HUES48 (cell line): ENCODE measurements around the gene LTO1.
"Not testable (repeated sequence)": the region's sequence is repeated elsewhere in the genome, so short reads cannot be mapped to it uniquely, and the experiment has no call there.

Source experiments
- H3K27ac ChIP-seq: one replicate; pipeline ENCODE4 v1.7.0; 2013; ENCODE audit warnings: low read depth, low read length, inconsistent platforms
- H3K27me3 ChIP-seq: 2 replicates; pipeline ENCODE4 v1.6.1; 2013; ENCODE audit warnings: mild to moderate bottlenecking, low read length; ENCODE audit not compliant: control insufficient read depth, insufficient read depth
- H3K36me3 ChIP-seq: 2 replicates; pipeline ENCODE4 v1.6.1; 2013; ENCODE audit warnings: low read length; ENCODE audit not compliant: control insufficient read depth, insufficient read depth
- H3K4me1 ChIP-seq: 2 replicates; pipeline ENCODE4 v1.6.1; 2013; ENCODE audit warnings: mild to moderate bottlenecking, low read length; ENCODE audit not compliant: control insufficient read depth, insufficient read depth
- H3K4me3 ChIP-seq: 2 replicates; pipeline ENCODE4 v1.5.1; 2013; ENCODE audit warnings: mild to moderate bottlenecking, low read depth, low read length
- H3K9ac ChIP-seq: 2 replicates; pipeline ENCODE4 v1.6.1; 2013; ENCODE audit warnings: mild to moderate bottlenecking, low read depth, low read length, moderate library complexity
- H3K9me3 ChIP-seq: 2 replicates; pipeline ENCODE4 v1.6.1; 2013; ENCODE audit warnings: low read length; ENCODE audit not compliant: control insufficient read depth, insufficient read depth

LTO1 gene

DNA sequence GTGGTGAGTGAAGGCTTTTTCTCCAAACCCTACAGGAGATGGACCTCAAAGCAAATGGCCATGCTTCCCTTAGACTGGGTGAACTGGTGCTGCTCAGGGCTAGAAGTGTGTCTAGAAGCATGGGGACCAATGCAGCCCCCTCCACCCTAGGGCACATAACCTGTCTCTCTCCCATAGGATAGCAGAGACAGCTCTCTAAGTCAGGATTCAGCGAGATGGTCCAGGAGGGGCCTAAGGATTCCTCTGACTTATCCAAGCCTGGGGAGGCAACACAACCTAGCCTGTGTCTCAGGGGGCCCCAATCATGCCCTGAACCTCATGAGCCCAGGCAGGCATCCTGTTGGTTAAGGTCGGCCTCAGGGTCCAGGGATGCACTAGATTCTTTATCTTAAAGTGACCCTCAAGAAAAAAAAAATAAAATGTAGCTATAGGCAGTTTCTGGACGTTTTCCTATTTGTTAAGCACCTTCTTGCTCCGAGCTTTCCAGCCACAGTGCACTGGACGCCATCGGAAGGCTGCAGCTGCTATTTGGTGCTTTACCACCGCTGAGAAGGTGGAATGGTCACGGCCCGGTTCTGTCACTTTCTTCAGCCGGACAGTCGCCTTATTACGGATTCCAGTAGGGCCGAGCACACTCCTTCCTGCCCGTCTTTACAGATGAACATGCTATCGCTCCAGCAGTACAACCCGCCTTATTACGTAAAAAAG, 39.2 kb downstream of the LTO1 start:
- Histone ChIP-seq H3K9me3 (no peaks in the 10 kb centered on the region), H3K9ac (no peak overlapping the region), H3K27ac (no peak overlapping the region), H3K4me3 (peak overlapping the region; percentile 87), H3K27me3 (peaks cover 34% of the 10 kb centered on the region), H3K4me1 (0 out of 2 replicates have a peak, but pooled peaks cover 6% of the 10 kb centered on the region), H3K36me3 (no peaks in the 10 kb centered on the region)

DNA sequence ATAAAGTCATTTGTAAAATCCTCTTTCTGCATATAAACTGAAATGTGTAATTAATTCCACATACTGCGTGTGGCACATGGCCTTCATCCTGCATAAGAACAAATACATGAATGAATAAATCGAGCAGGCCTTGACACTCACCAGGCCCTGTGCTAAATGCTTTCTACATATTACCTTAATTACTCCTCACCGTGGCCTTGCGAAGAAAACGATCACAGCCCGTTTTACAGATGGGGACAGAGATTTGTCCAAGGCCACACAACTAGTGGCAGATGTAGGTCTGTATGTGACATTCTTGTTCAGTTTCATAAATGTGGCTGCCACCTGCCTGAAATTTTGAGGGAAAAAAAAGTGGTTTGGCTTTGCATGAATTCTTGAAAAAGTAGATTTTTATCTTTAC, 40.0 kb downstream of the LTO1 start:
- Histone ChIP-seq H3K9me3 (peaks cover 2% of the 10 kb centered on the region), H3K27ac (no peak overlapping the region), H3K36me3 (no peaks in the 10 kb centered on the region), H3K9ac (no peak overlapping the region), H3K4me1 (0 out of 2 replicates have a peak, but pooled peaks cover 6% of the 10 kb centered on the region), H3K4me3 (no peak overlapping the region), H3K27me3 (peaks cover 30% of the 10 kb centered on the region)

DNA sequence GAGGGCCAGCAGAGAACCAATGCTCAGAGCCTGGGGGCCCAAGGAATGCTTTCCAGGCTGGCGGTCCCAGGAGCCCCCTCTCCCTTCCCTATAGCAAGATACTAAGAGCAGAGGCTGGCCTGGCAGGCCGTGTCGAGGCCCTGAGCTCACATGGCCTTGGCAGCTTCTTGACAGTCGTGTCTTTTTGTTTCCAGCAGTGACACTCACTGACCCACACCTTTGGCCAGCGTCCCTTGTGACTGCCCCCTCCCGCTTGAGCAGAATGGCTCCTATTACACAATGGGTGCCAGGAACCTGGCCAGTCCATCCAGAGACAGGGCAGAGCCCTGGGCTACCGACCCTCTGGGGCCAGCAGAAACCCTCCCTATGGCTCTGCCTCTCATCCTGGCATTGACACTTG, 40.6 kb downstream of the LTO1 start:
- no peak overlapping the region for H3K4me3 ChIP-seq
- H3K36me3 ChIP-seq = no peaks in the 10 kb centered on the region
- H3K27me3 ChIP-seq = peaks cover 25% of the 10 kb centered on the region
- H3K9me3 ChIP-seq = peaks cover 8% of the 10 kb centered on the region
- H3K4me1 ChIP-seq = 0 out of 2 replicates have a peak, but pooled peaks cover 6% of the 10 kb centered on the region
- no peak overlapping the region for H3K9ac ChIP-seq
- no peak overlapping the region for H3K27ac ChIP-seq

DNA sequence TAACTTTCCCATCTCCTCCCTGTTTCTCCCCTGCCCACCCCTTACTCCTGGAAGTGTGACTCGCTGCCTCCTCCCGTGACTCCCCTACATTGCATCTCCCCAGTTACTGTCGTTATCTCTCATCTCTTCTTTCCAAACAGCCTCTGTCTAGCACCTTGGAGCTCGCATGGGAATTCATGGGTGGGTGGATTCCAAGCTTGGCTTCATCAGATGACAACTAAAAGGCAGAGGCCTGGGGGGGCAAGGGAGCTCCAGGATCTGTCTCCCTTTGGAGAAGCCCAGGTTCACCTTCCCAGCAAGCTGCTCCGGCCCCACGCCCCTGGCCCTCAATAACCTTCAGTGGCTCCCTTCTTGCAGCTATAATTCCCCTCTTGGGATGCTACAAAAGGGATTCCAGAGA, 41.1 kb downstream of the LTO1 start:
- Histone ChIP-seq H3K36me3 (no peaks in the 10 kb centered on the region), H3K27ac (no peak overlapping the region), H3K4me1 (0 out of 2 replicates have a peak, but pooled peaks cover 6% of the 10 kb centered on the region), H3K9me3 (peaks cover 10% of the 10 kb centered on the region), H3K4me3 (no peak overlapping the region), H3K27me3 (peaks cover 25% of the 10 kb centered on the region), H3K9ac (no peak overlapping the region)

DNA sequence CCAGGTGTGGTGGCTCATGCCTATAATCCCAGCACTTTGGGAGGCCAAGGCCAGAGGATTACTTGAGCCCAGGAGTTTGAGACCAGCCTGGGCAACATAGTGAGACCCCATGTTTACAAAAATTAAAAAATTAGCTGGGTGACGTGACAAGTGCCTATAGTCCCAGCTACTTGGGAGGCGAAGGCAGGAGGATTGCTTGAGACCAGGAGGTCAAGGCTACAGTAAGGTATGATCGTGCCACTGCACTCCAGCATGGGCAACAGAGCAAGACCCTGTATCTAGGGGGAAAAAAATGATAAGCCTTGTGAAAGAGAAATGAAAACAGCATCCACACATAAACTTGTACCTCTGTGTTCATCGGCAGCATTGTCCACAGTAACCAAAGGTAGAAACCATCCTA, 42.3 kb downstream of the LTO1 start:
- no peaks in the 10 kb centered on the region for H3K36me3 ChIP-seq
- H3K9me3 ChIP-seq = peaks cover 10% of the 10 kb centered on the region
- no peak overlapping the region for H3K9ac ChIP-seq
- H3K4me3 ChIP-seq = no peak overlapping the region
- H3K4me1 ChIP-seq = 0 out of 2 replicates have a peak, but pooled peaks cover 6% of the 10 kb centered on the region
- no peak overlapping the region for H3K27ac ChIP-seq
- peaks cover 25% of the 10 kb centered on the region for H3K27me3 ChIP-seq

DNA sequence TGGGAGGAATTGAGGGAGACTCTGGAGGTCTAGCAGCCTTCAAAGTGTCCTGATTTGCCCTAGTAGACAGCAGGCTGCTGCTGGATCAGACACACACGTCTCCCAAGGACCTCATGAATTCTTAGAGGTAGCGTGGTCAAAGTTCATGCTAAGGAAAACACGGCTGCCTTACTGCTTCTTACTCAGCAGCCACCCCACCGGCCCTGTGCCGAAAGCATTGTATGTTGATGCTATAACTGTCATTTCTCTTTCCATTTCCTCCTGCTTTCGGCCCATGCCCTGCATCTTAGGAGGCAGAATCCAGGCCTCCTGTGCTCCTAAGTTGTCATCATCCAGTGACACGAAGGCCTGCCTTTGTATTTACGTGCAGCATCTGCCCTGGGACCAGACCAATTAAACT, 44.7 kb downstream of the LTO1 start:
- Histone ChIP-seq H3K4me1 (no peaks in the 10 kb centered on the region), H3K36me3 (no peaks in the 10 kb centered on the region), H3K9ac (no peak overlapping the region), H3K4me3 (no peak overlapping the region), H3K9me3 (peaks cover 10% of the 10 kb centered on the region), H3K27me3 (peaks cover 3% of the 10 kb centered on the region; the same call in 1 of the 2 replicates), H3K27ac (no peak overlapping the region)

DNA sequence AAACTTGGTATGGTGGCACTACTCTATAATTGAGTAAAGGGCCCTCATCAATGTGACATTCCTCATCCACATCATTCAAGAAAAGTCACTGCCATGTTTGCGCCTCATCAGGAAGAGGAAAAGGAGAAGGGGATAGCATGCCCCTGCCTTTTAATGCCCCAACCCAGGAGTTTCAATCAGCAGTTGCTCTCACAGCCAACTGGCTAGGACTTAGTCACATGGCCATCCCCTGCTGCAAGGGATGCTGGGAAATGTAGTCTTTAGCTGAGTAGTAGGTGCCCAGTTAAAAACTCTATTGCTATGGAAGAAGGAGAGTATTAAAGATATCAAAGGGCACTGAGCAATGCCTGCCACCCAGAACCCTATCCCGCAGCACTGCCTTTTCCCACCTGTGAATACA, 45.1 kb downstream of the LTO1 start:
- no peak overlapping the region for H3K4me3 ChIP-seq
- H3K9ac ChIP-seq = no peak overlapping the region
- H3K27me3 ChIP-seq = no peaks in the 10 kb centered on the region; the same call in 1 of the 2 replicates
- peaks cover 10% of the 10 kb centered on the region for H3K9me3 ChIP-seq
- no peaks in the 10 kb centered on the region for H3K36me3 ChIP-seq
- no peaks in the 10 kb centered on the region for H3K4me1 ChIP-seq
- no peak overlapping the region for H3K27ac ChIP-seq

DNA sequence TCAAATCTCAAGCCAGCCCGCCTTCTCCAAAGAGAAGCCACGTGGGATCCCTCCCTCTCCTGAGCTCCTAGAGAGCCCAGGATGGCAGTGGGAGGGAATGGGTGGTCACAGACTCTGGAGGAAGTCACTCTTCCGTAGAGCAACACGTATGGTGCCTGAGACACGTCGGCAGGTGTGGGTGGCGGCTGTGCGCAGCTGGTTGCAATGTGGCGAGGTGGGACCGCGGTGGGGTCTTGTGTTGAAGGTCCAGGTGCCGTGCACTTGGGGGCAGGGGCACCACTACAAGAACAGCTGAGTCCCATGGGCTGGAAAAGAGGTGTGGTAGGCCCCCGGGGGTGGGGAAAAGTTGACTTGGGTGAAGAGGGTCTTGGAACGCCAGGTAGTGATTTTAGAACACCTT, 47.6 kb downstream of the LTO1 start:
- H3K4me3 ChIP-seq = no peak overlapping the region
- no peaks in the 10 kb centered on the region for H3K27me3 ChIP-seq
- H3K4me1 ChIP-seq = no peaks in the 10 kb centered on the region

DNA sequence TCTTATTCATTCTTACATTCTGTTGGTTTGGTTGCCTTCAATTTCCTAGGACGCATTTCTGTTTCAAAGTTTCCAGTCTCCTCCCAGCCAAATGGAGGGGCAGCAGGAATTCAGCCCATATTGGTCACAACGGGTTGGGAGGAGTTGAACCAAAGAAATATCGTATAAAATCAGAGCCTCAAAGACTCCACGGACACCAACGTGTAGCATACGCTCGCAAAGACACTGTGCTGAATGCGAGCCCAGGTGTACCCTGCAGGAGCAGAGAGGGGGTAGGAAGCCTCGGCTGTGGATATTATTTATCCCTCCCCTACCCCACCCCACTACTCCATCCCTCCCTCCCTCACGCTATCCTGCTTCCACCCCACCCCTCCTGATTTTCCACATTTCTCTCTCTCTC, 49.7 kb downstream of the LTO1 start:
- Histone ChIP-seq H3K27me3 (no peaks in the 10 kb centered on the region), H3K27ac (no peak overlapping the region), H3K36me3 (no peaks in the 10 kb centered on the region), H3K9ac (no peak overlapping the region), H3K9me3 (peaks cover 10% of the 10 kb centered on the region), H3K4me3 (no peak overlapping the region), H3K4me1 (no peaks in the 10 kb centered on the region)

More for the DNA sequence above, 47.6 kb downstream of the LTO1 start:
- H3K9ac ChIP-seq = no peak overlapping the region
- H3K9me3 ChIP-seq = peaks cover 10% of the 10 kb centered on the region
- H3K27ac ChIP-seq = no peak overlapping the region
- no peaks in the 10 kb centered on the region for H3K36me3 ChIP-seq

DNA sequence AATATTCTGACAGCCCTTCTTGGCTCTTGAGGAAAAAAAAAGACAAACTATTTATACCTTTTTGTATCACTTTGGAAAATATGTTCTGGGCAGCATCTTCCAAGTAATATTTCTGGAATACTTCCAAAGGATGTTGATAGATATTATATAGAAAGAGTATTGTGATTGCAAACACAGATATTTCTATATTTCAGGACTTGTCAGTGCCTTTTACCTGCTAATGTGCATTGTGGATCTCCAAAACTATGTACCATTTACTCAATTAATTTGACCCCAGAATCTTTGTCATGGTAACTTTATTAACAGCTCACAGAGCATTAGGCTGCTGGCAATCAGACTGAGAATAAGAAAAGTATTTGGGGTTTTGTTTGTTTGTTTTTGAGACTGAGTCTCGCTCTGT, 50.9 kb downstream of the LTO1 start:
- H3K4me3 ChIP-seq = no peak overlapping the region
- H3K4me1 ChIP-seq = no peaks in the 10 kb centered on the region
- no peaks in the 10 kb centered on the region; the same call in 1 of the 2 replicates for H3K9me3 ChIP-seq
- H3K27ac ChIP-seq = no peak overlapping the region
- no peaks in the 10 kb centered on the region for H3K36me3 ChIP-seq
- H3K27me3 ChIP-seq = no peaks in the 10 kb centered on the region
- no peak overlapping the region for H3K9ac ChIP-seq

DNA sequence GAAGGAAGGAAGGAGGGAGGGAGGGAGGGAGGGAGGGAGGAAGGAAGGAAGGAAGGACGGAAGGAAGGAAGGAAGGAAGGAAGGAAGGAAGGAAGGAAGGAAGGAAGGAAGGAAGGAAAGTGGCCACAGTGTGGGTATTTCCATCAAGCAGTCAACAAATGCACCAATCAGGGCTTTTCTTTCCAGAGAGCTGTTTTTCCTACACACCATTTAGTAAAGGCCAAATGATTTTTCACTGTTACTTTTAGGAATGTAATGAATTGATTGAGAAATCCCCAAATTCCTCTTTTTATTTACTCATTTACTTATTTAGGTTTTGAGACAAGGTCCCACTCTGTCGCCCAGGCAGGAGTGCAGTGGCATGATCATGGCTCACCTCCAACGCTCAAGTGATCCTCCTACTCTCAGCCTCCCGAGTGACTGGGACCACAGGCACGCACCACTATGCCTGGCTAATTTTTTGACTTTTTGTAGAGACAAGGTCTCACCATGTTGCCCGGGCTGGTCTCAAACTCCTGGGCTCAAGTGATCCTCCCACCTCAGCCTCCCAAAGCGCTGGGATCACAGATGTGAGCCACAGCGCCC, 53.0 kb downstream of the LTO1 start:
- H3K27me3 ChIP-seq, H3K9ac ChIP-seq, H3K4me3 ChIP-seq, H3K4me1 ChIP-seq, H3K36me3 ChIP-seq, H3K27ac ChIP-seq, H3K9me3 ChIP-seq: not testable (repeated sequence)
